Loucy (cell line): ENCODE measurements around the gene NBEA.

Experiments used
- H2AFZ ChIP-seq: fragments of 200-600 bp; sonication (generic); 2 replicates; pipeline ENCODE4 v1.6.0; 2016; ENCODE audit warnings: antibody characterized with exemption, mild to moderate bottlenecking, low read length, moderate library complexity
- H3F3A ChIP-seq: fragments of 200-600 bp; 2 replicates; pipeline ENCODE4 v1.6.0; 2016; ENCODE audit warnings: antibody characterized with exemption, low read depth, mild to moderate bottlenecking
- H3K27me3 ChIP-seq: fragments of 200-600 bp; sonication (generic); 2 replicates; pipeline ENCODE4 v1.6.1; 2014; ENCODE audit warnings: low read length, mild to moderate bottlenecking; ENCODE audit not compliant: insufficient read depth, poor library complexity, severe bottlenecking
- H3K36me3 ChIP-seq: fragments of 200-600 bp; sonication (generic); 2 replicates; pipeline ENCODE4 v1.6.1; 2016; ENCODE audit warnings: low read length; ENCODE audit not compliant: insufficient read depth
- H3K4me1 ChIP-seq: fragments of 200-600 bp; sonication (generic); 2 replicates; pipeline ENCODE4 v1.5.1; 2014; ENCODE audit warnings: low read length, mild to moderate bottlenecking; ENCODE audit not compliant: insufficient read depth, poor library complexity, severe bottlenecking
- H3K4me2 ChIP-seq: fragments of 200-600 bp; sonication (generic); 2 replicates; pipeline ENCODE4 v1.6.0; 2014; ENCODE audit warnings: antibody characterized with exemption, low read length, low read depth, mild to moderate bottlenecking; ENCODE audit not compliant: poor library complexity, severe bottlenecking
- H3K4me3 ChIP-seq: fragments of 200-600 bp; sonication (generic); 2 replicates; pipeline ENCODE4 v1.5.1; 2014; ENCODE audit warnings: low read length, mild to moderate bottlenecking, mixed read lengths; ENCODE audit not compliant: poor library complexity, severe bottlenecking
- H3K79me2 ChIP-seq: fragments of 200-600 bp; sonication (generic); 2 replicates; pipeline ENCODE4 v1.6.1; 2014; ENCODE audit warnings: low read length; ENCODE audit not compliant: insufficient read depth
- H3K9ac ChIP-seq: fragments of 200-600 bp; sonication (generic); 2 replicates; pipeline ENCODE4 v1.6.0; 2014; ENCODE audit warnings: mild to moderate bottlenecking, low read depth, low read length, moderate library complexity; ENCODE audit not compliant: poor library complexity, severe bottlenecking
- H3K9me2 ChIP-seq: fragments of 200-600 bp; sonication (generic); replicated peaks from 2 replicates; pipeline ENCODE4 v1.6.1; 2016; ENCODE audit warnings: low read depth, low read length, mixed read lengths
- H3K9me3 ChIP-seq: fragments of 200-600 bp; sonication (generic); 2 replicates; pipeline ENCODE4 v1.6.1; 2014; ENCODE audit warnings: mild to moderate bottlenecking, antibody characterized with exemption, low read length, low read depth; ENCODE audit not compliant: insufficient read depth
- H4K20me1 ChIP-seq: fragments of 200-600 bp; sonication (generic); 2 replicates; pipeline ENCODE4 v1.6.0; 2014; ENCODE audit warnings: antibody characterized with exemption, low read length, mild to moderate bottlenecking; ENCODE audit not compliant: insufficient read depth, poor library complexity, severe bottlenecking
- CTCF ChIP-seq: fragments of 200-600 bp; sonication (generic); conservative IDR thresholded peaks from 2 replicates; pipeline ENCODE4 v1.5.1; 2014; ENCODE audit warnings: mild to moderate bottlenecking, antibody characterized with exemption, low read length
- EZH2phosphoT487 ChIP-seq: fragments of 200-600 bp; IDR thresholded peaks from 2 replicates; pipeline ENCODE4 v1.6.1; 2018; ENCODE audit warnings: antibody characterized with exemption, mild to moderate bottlenecking, moderate library complexity, borderline replicate concordance

The NBEA gene

DNA sequence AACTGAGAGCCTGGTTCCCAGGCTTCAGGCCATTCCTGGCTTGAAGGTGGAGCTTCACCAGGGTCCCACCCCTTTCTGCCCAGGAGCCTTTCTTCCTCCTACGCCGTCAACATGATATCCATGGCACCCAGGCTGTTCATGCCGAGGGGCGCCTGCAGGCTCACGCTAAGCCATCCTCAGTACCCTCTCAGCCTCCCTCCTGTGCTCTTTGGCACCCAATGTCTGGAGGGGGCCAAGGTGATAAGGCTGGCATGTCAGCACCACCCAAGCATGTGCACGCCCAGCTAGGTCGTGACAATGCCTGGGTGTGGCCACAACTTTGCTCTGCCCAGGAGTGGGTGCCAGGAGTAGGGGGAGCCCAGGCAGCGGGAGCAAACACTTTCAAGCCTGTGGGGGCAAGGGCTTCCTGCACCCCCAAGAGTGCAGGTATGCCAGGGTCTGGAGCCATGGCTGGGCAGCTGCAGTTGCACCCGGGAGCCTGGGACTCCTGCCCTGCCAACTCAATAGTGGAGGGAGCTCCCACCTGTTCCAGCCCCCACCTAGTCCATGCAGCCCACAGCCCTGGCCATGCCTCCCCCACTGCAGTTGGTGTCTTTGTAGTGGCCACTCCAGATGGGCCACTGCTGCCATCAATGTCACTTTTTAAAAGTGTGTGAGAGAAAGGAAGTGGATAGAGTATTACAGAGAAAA, 314.5 kb downstream of the NBEA start:
- TF ChIP-seq EZH2phosphoT487: no peak
- TF ChIP-seq CTCF: no peak
- H3K9me2 ChIP-seq: no peaks in the 10 kb centered on the region
- H3K9me3 ChIP-seq: peaks cover 13% of the 10 kb centered on the region; the same call in 1 of the 2 replicates
- no peaks in the 10 kb centered on the region for H3F3A ChIP-seq
- H3K9ac ChIP-seq: no peak overlapping the region
- no peak overlapping the region for H3K4me3 ChIP-seq
- no peaks in the 10 kb centered on the region for H3K36me3 ChIP-seq
- H3K4me2 ChIP-seq: no peak overlapping the region
- H3K4me1 ChIP-seq: peaks cover 17% of the 10 kb centered on the region
- no peak overlapping the region for H2AFZ ChIP-seq
- H4K20me1 ChIP-seq: no peaks in the 10 kb centered on the region
- H3K27me3 ChIP-seq: no peaks in the 10 kb centered on the region
- H3K79me2 ChIP-seq: no peaks in the 10 kb centered on the region

DNA sequence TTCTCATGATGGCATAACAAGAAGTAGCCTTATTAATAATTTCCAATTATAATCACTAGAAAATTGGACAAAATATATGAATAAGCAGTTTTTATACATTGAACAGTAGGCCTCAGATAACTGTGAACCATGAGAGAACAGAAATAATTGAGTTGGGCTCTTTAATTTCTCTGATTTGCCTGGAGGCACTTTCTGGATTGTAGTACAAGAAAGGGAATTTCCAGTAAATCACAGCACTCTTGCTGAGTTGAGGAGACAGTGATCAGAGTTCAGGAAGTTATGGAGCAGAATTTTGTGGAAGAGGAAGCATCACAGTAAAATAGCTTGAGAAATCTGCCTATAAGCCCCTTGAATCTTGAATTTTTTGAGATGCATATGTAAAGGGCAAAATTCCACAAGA, 318.2 kb downstream of the NBEA start:
- Histone ChIP-seq H3K9me3 (peaks cover 13% of the 10 kb centered on the region; the same call in 1 of the 2 replicates), H3K9me2 (no peaks in the 10 kb centered on the region)

GRCh38 chr13:35266412-35266811, 324.3 kb downstream of the NBEA start:
- Histone ChIP-seq H3K27me3 (no peaks in the 10 kb centered on the region), H3K4me3 (no peak overlapping the region), H3K4me2 (no peak overlapping the region), H3K9me2 (no peaks in the 10 kb centered on the region), H3K9me3 (no peaks in the 10 kb centered on the region), H2AFZ (no peak overlapping the region), H3K79me2 (no peaks in the 10 kb centered on the region), H3K9ac (no peak overlapping the region), H3K36me3 (no peaks in the 10 kb centered on the region), H3F3A (no peaks in the 10 kb centered on the region), H3K4me1 (no peaks in the 10 kb centered on the region), H4K20me1 (no peaks in the 10 kb centered on the region)
- TF ChIP-seq EZH2phosphoT487: no peak
- TF ChIP-seq CTCF: no peak

More for the DNA sequence above, 318.2 kb downstream of the NBEA start:
- Histone ChIP-seq H3K36me3 (no peaks in the 10 kb centered on the region), H3K4me3 (no peak overlapping the region), H3K4me2 (no peak overlapping the region), H3K9ac (no peak overlapping the region), H3K79me2 (no peaks in the 10 kb centered on the region), H3K4me1 (no peaks in the 10 kb centered on the region), H4K20me1 (no peaks in the 10 kb centered on the region), H2AFZ (no peak overlapping the region), H3K27me3 (no peaks in the 10 kb centered on the region), H3F3A (no peaks in the 10 kb centered on the region)
- no peak for TF ChIP-seq EZH2phosphoT487
- no peak for TF ChIP-seq CTCF
